Limb (tissue), 2 donors: ENCODE results near the gene CHRND.
"Not testable (repeated sequence)": the region's sequence is repeated elsewhere in the genome, so short reads cannot be mapped to it uniquely, and the experiment has no call there.

ENCODE experiments used
- DNase-seq, 2 donors: peaks; one replicate each; pipeline ENCODE4 v3.0.0-alpha.2; 2016; ENCODE audit errors: extremely low spot score in 2 of 2

CHRND gene

DNA sequence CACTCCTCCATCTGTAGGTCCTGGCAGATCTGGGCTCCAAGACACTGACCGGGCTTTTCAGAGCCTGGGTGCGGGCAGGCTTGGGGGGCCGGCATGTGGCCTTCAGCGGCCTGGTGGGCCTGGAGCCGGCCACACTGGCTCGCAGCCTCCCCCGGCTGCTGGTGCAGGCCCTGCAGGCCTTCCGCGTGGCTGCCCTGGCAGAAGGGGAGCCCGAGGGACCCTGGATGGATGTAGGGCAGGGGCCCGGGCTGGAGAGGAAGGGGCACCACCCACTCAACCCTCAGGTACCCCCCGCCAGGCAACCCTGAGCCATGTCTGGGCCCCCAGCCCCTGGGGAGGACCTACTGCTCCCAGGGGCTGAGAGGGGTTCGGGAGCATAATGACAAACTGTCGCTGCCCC, 761 bp upstream of the CHRND start:
- no peak for DNase-seq

DNA sequence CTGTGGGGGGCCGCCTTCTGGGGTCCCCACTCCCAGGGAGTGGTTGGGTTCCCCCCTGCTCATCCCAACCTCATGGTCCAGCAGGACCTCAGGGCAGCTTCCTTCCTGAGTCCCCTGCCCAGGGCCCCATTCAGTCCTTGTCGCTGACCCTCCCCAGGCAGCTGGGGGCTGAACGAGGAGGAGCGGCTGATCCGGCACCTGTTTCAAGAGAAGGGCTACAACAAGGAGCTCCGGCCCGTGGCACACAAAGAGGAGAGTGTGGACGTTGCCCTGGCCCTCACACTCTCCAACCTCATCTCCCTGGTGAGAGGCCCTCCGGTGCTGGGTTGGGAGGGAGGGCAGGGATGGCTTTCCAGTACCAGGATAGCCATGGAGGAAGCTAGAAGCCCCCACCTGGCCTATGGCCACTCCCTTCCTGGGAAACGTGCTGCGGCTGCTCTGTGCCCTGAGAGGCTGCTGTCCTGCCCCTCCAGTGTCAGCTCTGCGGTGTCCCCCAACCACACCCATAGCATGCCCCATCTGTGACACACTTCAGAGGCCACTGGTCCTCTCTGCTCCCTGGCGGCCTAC, 497 bp downstream of the CHRND start:
- DNase-seq, result no peak

- DNase-seq, result no peak
Measured at GRCh38 chr2:232527905-232528470, 2.0 kb downstream of the CHRND start.

DNA sequence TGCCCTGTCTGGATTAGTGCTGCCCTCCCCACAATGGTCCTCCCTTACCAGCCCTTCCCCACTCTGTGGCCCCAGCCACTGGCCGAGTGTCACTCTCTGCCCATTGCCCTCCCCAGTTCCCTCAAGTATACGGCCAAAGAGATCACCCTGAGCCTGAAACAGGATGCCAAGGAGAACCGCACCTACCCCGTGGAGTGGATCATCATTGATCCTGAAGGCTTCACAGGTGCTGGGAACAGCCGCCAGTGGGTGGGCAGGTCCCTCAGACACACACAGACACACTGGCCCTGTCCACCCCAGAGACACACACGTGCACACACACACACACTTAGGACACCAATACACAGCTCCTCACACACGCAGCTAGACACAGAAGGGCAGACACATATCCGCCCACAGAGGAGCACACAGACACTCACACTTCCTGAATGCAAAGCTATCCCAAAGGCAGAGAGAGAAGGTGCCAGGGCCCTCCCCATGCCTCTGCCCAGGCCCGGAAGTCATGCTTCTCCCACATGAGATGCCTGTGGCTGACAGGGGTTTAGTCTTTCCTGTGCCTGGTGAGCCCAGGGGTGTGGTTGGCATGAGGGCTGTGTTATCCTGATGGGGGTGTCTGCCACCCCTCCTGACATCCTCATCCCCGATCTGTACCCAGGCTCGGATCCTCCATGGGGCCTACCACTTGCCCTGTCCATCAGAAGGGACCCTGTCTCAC, 2.9 kb downstream of the CHRND start:
- DNase-seq, result no peak

- DNase-seq, result no peak
Measured at GRCh38 chr2:232529806-232530547, 4.0 kb downstream of the CHRND start.

DNA sequence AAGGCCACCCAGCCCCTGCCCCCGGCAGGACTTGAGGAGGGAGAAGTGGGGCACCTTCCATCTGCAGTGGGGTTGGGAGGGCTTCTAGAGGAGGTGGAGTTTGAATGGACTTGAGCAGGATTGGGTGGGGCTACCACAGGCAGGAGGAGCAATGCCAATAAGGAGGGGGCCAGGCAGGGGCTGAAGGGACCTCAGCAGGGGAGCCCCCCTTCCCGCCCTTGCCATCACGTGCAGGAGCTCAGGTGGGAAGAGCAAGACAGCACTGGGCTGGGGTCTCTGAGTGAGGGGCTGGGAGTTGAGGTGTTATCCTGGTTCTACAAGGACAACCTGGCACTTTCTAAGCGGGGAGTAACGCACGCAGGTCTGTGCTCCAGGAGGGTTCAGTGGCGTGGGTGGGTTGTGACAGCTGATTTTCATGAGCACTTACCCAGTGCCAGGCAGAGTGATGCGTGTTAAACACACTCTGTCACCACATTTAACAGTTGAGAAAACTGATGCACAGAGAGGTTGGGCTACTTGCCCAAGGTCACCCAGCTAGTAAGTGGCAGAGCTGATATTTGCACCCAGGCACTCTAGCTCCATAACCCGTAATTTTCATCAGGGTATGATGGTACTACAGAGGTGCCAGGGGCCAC, 4.8 kb downstream of the CHRND start:
- no peak for DNase-seq

GRCh38 chr2:232532419-232532818, 6.5 kb downstream of the CHRND start:
- no peak for DNase-seq

DNA sequence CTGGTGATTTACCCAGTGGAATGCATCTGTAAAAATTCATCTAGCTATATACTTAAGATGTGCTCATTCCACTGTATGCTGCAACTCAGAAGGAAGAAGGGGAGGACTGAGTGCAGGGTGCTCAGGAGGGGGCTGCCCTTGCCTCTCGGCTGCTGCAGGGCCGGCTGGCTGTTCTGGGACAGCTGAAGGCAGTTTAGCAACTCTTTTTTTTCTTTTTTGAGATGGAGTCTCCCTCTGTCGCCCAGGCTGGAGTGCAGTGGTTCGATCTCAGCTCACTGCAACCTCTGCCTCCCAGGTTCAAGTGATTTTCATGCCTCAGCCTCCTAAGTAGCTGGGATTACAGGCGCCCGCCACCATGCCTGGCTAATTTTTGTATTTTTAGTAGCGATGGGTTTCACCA, 6.9 kb downstream of the CHRND start:
- not testable (repeated sequence) for DNase-seq

DNA sequence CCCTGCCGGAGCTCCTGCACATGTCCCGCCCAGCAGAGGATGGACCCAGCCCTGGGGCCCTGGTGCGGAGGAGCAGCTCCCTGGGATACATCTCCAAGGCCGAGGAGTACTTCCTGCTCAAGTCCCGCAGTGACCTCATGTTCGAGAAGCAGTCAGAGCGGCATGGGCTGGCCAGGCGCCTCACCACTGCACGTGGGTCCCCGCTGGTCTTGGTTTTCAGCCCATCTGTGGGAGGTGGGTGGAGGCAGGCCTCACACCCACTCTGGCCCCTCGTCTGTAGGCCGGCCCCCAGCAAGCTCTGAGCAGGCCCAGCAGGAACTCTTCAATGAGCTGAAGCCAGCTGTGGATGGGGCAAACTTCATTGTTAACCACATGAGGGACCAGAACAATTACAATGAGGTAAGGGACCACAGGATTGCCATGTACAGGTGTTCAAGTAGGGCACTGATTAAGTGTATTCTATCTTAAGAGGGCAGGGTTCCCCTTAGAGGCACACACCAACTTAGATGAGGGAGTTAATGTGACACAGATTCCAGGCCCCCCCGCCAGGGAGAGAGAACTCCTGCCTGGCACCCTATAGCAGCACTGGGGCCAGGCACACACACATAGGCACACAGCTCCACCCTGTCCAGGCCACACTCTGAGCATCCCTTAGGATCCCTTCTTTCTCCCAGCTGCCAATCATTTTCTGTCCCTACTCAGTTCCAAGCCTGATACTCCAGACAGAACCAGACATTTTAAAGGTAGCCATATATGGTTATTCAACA, 8.2 kb downstream of the CHRND start:
- no peak for DNase-seq

DNA sequence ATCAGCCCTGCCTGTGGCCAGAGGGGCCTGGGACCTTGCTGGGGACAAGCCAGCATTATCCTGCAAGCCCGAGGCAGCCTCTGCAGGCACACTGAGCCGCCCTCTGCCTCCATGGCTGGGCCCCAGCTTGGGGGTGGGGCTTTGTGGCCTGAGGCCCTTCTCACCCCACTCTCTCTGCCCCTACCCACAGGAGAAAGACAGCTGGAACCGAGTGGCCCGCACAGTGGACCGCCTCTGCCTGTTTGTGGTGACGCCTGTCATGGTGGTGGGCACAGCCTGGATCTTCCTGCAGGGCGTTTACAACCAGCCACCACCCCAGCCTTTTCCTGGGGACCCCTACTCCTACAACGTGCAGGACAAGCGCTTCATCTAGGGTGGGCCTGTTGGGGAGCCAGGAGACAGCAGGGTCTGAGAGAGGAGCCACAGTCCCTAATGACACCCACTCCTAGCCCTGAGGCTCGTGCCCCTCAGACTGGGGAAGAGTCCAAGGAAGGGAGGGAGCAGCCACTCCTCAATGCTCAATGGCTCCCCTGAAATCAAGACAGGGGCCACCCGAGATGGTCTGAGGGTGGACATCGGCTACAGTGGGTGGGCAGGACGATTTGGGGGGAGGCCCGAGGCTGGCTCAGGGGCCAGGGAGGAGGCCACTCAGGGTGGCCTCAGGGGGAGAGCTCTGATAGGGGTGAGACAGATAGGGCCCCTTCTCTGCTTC, 9.1 kb downstream of the CHRND start:
- no peak for DNase-seq

DNA sequence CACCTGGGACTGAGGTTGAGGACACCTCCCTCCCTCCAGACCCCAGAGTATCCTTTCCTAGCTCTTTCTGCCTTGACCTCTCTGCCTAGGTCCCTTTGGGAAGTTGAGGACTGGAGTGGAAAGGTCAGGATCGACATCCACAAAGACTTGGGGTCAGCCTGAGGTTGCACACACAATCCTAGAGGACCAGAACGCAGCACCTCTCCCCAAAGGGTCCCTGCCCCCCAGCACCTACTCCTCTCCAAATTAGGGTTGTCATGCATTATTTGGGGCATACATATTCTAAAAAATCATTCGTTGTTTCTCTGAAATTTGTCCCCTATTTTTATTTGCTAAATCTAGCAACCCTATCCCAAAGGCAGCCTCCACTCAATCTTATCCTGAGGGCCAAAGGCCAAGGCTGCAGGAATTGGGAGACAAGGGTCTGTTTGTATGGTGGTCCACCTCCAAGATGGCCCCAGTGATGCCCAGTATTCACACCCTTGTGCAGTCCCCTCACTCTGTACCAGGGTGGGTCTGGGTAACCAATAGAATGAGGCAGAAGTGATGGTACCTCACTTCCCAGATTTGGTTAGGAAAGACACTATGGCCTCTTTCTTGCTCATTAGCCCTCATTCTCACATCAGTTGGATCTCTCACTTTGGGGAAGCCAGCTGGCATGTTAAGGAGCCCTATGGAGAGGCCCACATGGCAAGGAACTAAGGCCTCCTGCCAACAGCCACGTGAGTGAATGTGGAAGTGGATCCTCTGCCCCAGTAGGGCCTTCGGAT, 10.0 kb downstream of the CHRND start:
- no peak for DNase-seq

DNA sequence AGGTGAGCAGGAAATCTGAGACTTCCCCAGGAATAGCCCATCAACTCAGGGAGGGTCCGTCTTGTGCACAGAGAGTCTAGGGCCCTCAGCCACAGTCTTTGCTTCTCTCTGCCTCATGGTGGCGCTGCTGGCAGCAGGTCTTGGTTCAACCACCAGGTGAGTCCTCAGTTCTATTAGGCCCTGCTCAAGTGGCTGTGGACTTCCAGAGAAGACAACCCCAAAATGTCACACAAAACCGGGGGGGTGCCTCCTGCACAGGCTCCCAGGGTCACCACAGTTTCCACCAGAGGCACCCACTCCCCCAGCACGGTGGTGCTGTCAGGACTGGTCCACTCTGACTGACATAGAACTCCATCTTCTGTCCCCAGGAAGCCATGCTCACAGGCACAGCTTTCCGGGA, 11.1 kb downstream of the CHRND start:
- DNase-seq, result no peak

- no peak for DNase-seq
Measured at GRCh38 chr2:232537499-232537898, 11.5 kb downstream of the CHRND start.

DNA sequence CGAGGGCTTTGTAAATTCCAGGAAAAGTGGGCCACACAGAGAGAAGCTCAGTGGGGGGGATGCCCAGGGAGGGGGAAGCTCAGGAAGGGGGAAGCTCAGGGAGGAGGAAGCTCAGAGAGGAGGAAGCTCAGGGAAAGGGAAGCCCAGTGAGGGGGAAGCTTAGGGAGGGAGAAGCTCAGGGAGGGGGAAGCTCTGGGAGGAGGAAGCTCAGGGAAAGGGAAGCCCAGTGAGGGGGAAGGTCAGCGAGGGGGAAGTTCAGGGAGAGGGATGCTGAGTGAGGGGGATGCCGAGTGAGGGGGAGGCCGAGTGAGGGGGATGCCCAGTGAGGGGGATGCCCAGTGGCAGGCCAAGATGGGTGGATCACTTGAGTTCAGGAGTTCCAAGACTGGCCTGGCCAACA, 12.7 kb downstream of the CHRND start:
- DNase-seq, result no peak

DNA sequence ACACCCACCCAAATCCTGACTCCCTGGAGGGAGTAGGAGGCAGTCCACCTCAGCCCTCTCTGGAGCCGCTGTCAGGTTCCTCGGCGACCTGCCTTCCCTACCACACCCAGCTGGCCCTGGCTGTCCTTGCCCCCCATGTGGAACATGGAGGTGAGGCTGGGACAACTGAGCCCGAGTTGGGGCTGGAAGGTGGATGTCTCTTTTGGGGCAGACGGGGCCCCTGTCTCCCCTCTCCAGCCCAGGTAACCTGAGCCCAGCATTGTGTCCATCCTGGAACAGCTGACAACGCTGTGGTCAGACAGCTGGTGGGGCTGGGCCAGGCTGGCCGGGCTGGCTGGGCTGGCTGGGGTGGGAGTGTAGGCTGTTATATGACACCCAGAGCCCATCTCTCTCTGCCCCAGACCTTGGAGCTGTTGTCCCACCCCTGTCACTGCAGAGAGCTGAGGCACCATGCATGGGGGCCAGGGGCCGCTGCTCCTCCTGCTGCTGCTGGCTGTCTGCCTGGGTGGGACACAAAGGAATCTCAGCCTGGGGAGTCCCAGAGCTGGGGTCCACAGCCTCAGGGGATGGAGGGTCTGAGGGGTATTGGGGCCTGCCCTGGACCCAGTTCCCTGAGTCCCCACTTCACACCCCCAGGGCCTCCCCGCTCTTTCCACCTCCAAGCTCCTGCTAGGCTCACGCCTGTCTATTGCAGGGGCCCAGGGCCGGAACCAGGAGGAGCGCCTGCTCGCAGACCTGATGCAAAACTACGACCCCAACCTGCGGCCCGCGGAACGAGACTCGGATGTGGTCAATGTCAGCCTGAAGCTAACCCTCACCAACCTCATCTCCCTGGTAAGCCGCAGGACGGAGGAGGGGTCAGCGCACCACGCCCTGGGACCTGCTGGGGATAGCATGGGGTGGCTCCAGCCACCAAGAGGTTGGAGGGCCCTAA, 13.6 kb downstream of the CHRND start, which contains the start of gene CHRNG:
Gene CHRNG (plus strand): TSS at position 395 of the 934 bp plus-strand sequence. CDS start 56 bp downstream, at position 451.
- DNase-seq, result peak in 1 of 2 donors; percentile 56

GRCh38 chr2:232540441-232541041, 14.6 kb downstream of the CHRND start:
- no peak for DNase-seq

DNA sequence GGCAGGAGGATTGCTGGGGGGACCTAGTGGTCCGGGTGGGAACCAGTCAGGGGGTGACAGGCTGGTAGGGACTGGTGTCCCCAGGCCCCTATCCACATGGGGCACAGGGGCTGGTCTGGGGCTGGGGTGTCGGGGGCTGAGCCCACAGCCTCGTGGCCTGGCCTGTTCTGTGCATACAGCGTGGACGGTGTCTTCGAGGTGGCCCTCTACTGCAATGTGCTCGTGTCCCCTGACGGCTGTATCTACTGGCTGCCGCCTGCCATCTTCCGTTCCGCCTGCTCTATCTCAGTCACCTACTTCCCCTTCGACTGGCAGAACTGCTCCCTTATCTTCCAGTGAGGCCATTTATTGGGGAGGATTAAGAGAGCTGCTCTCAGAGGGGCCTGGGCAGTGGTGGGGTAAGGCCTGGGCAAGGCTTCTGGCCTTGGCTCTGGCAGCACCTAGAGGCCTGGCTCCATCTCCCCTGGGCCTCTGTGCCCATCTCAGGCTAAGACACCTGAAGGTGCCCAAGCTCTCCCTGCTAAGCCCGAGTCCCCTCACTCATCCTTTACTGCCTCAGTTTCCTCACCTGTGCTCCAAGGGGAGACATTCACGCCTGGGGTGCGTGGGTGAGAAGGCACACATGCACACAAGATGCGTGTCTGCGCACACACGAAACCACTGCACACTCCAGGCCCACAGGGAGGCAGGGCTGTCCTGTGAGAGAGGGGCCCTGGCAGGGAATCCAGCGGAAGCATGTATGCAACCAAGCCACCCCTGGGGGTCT, 15.4 kb downstream of the CHRND start:
- DNase-seq, result no peak
